ENCODE data around the gene SAMD10. TPM values are rescaled to one million over a fixed set of nuclear protein-coding genes. Genes with fewer than 3 reads are reported as not detected.
A peak's percentile ranks its signal among the peaks of the same experiment; 100 is the strongest.

Gene SAMD10
- total RNA-seq, 1 experiment from 2014 or later = 8.8 TPM

- Histone ChIP-seq H3K9me3 (ENCODE audit: control insufficient read depth, insufficient read depth, low read depth, low read length) (no peaks in the 10 kb centered on the region), H3K4me3 (ENCODE audit: low read depth in 2 of 2, low read length in 2 of 2) (no peak overlapping the region), H3K27ac (ENCODE audit: low read length) (no peak overlapping the region), H3K4me1 (ENCODE audit: control insufficient read depth, insufficient read depth, low read length) (peaks cover 5% of the 10 kb centered on the region), H3K27me3 (ENCODE audit: control insufficient read depth, insufficient read depth, low read length) (no peaks in the 10 kb centered on the region), H3K36me3 (ENCODE audit: control insufficient read depth, insufficient read depth, low read length) (no peaks in the 10 kb centered on the region; the same call in 1 of the 2 replicates)
- no peak for TF ChIP-seq REST (IDR thresholded peaks at IDR 0.05; ENCODE audit: insufficient read depth in 1 of 2, low read depth in 2 of 2, low read length in 1 of 2)
- no peak for TF ChIP-seq SIN3A (IDR thresholded peaks at IDR 0.05; ENCODE audit: borderline replicate concordance, insufficient read depth, low read depth, low read length)
- no peak for TF ChIP-seq TCF7L2 (IDR thresholded peaks at IDR 0.05; ENCODE audit: low read depth, low read length)
- no peak for TF ChIP-seq CTCF (IDR thresholded peaks at IDR 0.05)
- intact Hi-C loops (cut with micrococcal nuclease; ENCODE audit: unreplicated experiment) = no loop called here
- ChIA-PET POLR2A (no interaction called here), CTCF (no interaction called here)
- ATAC-seq = no peak
- no TSS peak for BruUV-seq (replicated peaks)
- in situ Hi-C loops (cut with HindIII; ENCODE audit: low pct_unique_long_range_greater_than_20kb, low sequenced_read_pairs) = no loop called here
- DNase-seq (ENCODE audit: low read depth, low spot score) = no peak
These were observed 12.5 kb downstream of the SAMD10 start for GRCh38 chr20:63966944-63967322.

- Histone ChIP-seq H3K27me3 (ENCODE audit: control insufficient read depth, insufficient read depth, low read length) (no peaks in the 10 kb centered on the region), H3K36me3 (ENCODE audit: control insufficient read depth, insufficient read depth, low read length) (no peaks in the 10 kb centered on the region; the same call in 1 of the 2 replicates), H3K4me3 (ENCODE audit: low read depth in 2 of 2, low read length in 2 of 2) (no peak overlapping the region), H3K4me1 (ENCODE audit: control insufficient read depth, insufficient read depth, low read length) (peaks cover 5% of the 10 kb centered on the region), H3K27ac (ENCODE audit: low read length) (no peak overlapping the region), H3K9me3 (ENCODE audit: control insufficient read depth, insufficient read depth, low read depth, low read length) (no peaks in the 10 kb centered on the region)
- ChIA-PET CTCF (no interaction called here), POLR2A (no interaction called here)
- TF ChIP-seq TCF7L2 (IDR thresholded peaks at IDR 0.05; ENCODE audit: low read depth, low read length) (no peak), POLR2AphosphoS5 (IDR thresholded peaks at IDR 0.05; ENCODE audit: low read depth, low read length) (no peak), REST (IDR thresholded peaks at IDR 0.05; ENCODE audit: insufficient read depth in 1 of 2, low read depth in 2 of 2, low read length in 1 of 2) (no peak), CTCF (IDR thresholded peaks at IDR 0.05) (no peak), SIN3A (IDR thresholded peaks at IDR 0.05; ENCODE audit: borderline replicate concordance, insufficient read depth, low read depth, low read length) (no peak)
- no peak for ATAC-seq
- intact Hi-C loops (cut with micrococcal nuclease; ENCODE audit: unreplicated experiment) (no loop called here), in situ Hi-C loops (cut with HindIII; ENCODE audit: low pct_unique_long_range_greater_than_20kb, low sequenced_read_pairs) (no loop called here)
- no peak for DNase-seq (ENCODE audit: low read depth, low spot score)
- TSS peak; percentile 71 for BruUV-seq (replicated peaks)
These were observed 13.1 kb downstream of the SAMD10 start for GRCh38 chr20:63966172-63966943.
